ENCODE measurements around the gene TTYH2. TPM values are rescaled to one million over a fixed set of nuclear protein-coding genes. Genes with fewer than 3 reads are reported as not detected.

Gene TTYH2
- total and polyA plus RNA-seq, 2 of the 4 experiments (the other 2 are of a cell fraction), result 2.3 to 6.8 TPM

GRCh38 chr17:74280093-74280513, 66.7 kb downstream of the TTYH2 start:
- Histone ChIP-seq H2AK9ac (replicated peaks; ENCODE audit: low read depth, low read length, poor library complexity) (no peak overlapping the region), H2BK5ac (ENCODE audit: low read depth, low read length, poor library complexity, severe bottlenecking) (no peak overlapping the region), H3K56ac (ENCODE audit: extremely low read depth, insufficient read depth, low read length) (no peak overlapping the region), H2AK5ac (ENCODE audit: low read depth, low read length) (no peak overlapping the region), H3K27me3 (ENCODE audit: control insufficient read depth, insufficient read depth, low read length) (no peaks in the 10 kb centered on the region; the same call in 1 of the 2 replicates), H3K23ac (ENCODE audit: low read depth, low read length) (no peak overlapping the region), H2BK15ac (ENCODE audit: low read depth, low read length) (no peak overlapping the region), H4K91ac (ENCODE audit: insufficient read depth, low read depth, low read length) (no peak overlapping the region), H3K4me1 (ENCODE audit: control insufficient read depth, insufficient read depth, low read length) (no peaks in the 10 kb centered on the region), H2AFZ (replicated peaks; ENCODE audit: low read length, poor library complexity) (no peak overlapping the region), H4K20me1 (ENCODE audit: insufficient read depth, low read length) (no peaks in the 10 kb centered on the region), H3K9ac (ENCODE audit: low read depth, low read length) (no peak overlapping the region), H2BK120ac (ENCODE audit: low read depth, low read length) (no peak overlapping the region), H3K36me3 (ENCODE audit: control insufficient read depth, insufficient read depth, low read length) (no peaks in the 10 kb centered on the region), H4K5ac (ENCODE audit: low read depth, low read length) (no peak overlapping the region), H3K4ac (ENCODE audit: low read depth, low read length) (no peak overlapping the region), H4K8ac (ENCODE audit: low read depth in 2 of 2, low read length in 2 of 2) (no peak overlapping the region), H3K9me3 (ENCODE audit: control insufficient read depth, insufficient read depth, low read length) (peaks cover 3% of the 10 kb centered on the region; the same call in 1 of the 2 replicates), H3K4me3 (ENCODE audit: insufficient read depth, low read depth, low read length) (no peak overlapping the region), H2BK20ac (ENCODE audit: low read depth, low read length) (no peak overlapping the region), H3K18ac (ENCODE audit: low read depth, low read length) (no peak overlapping the region), H3K27ac (ENCODE audit: insufficient read depth, low read length) (no peak overlapping the region), H3K79me1 (ENCODE audit: low read depth in 1 of 2, low read length in 2 of 2) (no peaks in the 10 kb centered on the region), H3K9me1 (ENCODE audit: insufficient read depth, low read length) (no peaks in the 10 kb centered on the region), H3K14ac (replicated peaks; ENCODE audit: low read depth, low read length) (no peak overlapping the region), H3K4me2 (ENCODE audit: low read depth, low read length) (no peak overlapping the region)
- intact Hi-C loops (cut with micrococcal nuclease), result no loop called here
- in situ Hi-C loops (cut with MboI; ENCODE audit: low sequenced_read_pairs), result no loop called here
- WGBS, 2 experiments (ENCODE audit: extremely low coverage in 2 of 2, insufficient read length in 1 of 2), result no CpG with 5 or more reads among the region's 9 CpGs
- dilution Hi-C loops (cut with HindIII; ENCODE audit: low sequenced_read_pairs, unreplicated experiment), result no loop called here
- no peak for ATAC-seq (ENCODE audit: low read depth)
- no TSS peak for BruUV-seq (replicated peaks)
- TF ChIP-seq CEBPB (IDR thresholded peaks at IDR 0.05; ENCODE audit: low read depth, low read length), result no peak
- no peak for TF ChIP-seq CTCF (conservative IDR thresholded peaks at IDR 0.05; ENCODE audit: low read depth, low read length)
- no peak for TF ChIP-seq FOS (IDR thresholded peaks at IDR 0.05; ENCODE audit: low read depth, low read length)
- TF ChIP-seq MAZ (IDR thresholded peaks at IDR 0.05; ENCODE audit: borderline replicate concordance, low read depth, low read length), result no peak
- TF ChIP-seq RAD21 (IDR thresholded peaks at IDR 0.05; ENCODE audit: low read length), result no peak
- no peak for TF ChIP-seq SMC3 (IDR thresholded peaks at IDR 0.05; ENCODE audit: low read depth, low read length)
- no peak for TF ChIP-seq NFE2L2 (IDR thresholded peaks at IDR 0.05; ENCODE audit: low read depth, low read length)
- no peak for TF ChIP-seq CHD1 (IDR thresholded peaks at IDR 0.05; ENCODE audit: low read depth, low read length)
- TF ChIP-seq MXI1 (IDR thresholded peaks at IDR 0.05; ENCODE audit: borderline replicate concordance, low read depth, low read length), result no peak
- no peak for TF ChIP-seq RCOR1 (IDR thresholded peaks at IDR 0.05; ENCODE audit: insufficient replicate concordance, low read length)
- TF ChIP-seq RFX5 (IDR thresholded peaks at IDR 0.05; ENCODE audit: low read depth, low read length), result no peak
- TF ChIP-seq USF2 (IDR thresholded peaks at IDR 0.05; ENCODE audit: low read depth, low read length), result no peak
- TF ChIP-seq MAFK (IDR thresholded peaks at IDR 0.05; ENCODE audit: low read depth, low read length), result no peak
- no peak for TF ChIP-seq BHLHE40 (IDR thresholded peaks at IDR 0.05; ENCODE audit: low read depth, low read length)
- no peak for TF ChIP-seq POLR2A (IDR thresholded peaks at IDR 0.05; ENCODE audit: low read depth, low read length)
- no peak for TF ChIP-seq ELK1 (IDR thresholded peaks at IDR 0.05; ENCODE audit: borderline replicate concordance, low read depth, low read length)
- CTCF ChIA-PET, result no interaction called here
- no peak for DNase-seq
- POLR2A ChIA-PET (ENCODE audit: unreplicated experiment), result no interaction called here
